ENCODE measurements around the gene FREM2. TPM values are rescaled to one million over a fixed set of nuclear protein-coding genes. Genes with fewer than 3 reads are reported as not detected.

The FREM2 gene
- polyA plus RNA-seq, 1 experiment, result not detected

GRCh38 chr13:38766799-38767198 is 79.9 kb downstream of the FREM2 start:
- DNase-seq (ENCODE audit: low read depth), result no peak
- ChIA-PET CTCF (interaction anchor here (1.1 kb wide), 1 partner anchor 9 kb away, joined by 3 read pairs; no protein-coding TSS in a partner anchor), POLR2A (no interaction called here)
- Histone ChIP-seq H3K27me3 (ENCODE audit: control insufficient read depth, insufficient read depth, low read length) (no peaks in the 10 kb centered on the region), H3K36me3 (ENCODE audit: control insufficient read depth, insufficient read depth, low read length) (no peaks in the 10 kb centered on the region), H3K4me3 (ENCODE audit: low read depth, low read length) (no peak overlapping the region)
- no peak for TF ChIP-seq CTCF (IDR thresholded peaks at IDR 0.05; ENCODE audit: insufficient read depth, low read depth, low read length)

- ChIA-PET POLR2A (no interaction called here), CTCF (no interaction called here)
- H3K36me3 ChIP-seq (ENCODE audit: control insufficient read depth, insufficient read depth, low read length), result no peaks in the 10 kb centered on the region
- TF ChIP-seq CTCF (IDR thresholded peaks at IDR 0.05; ENCODE audit: insufficient read depth, low read depth, low read length), result no peak
- DNase-seq (ENCODE audit: low read depth), result no peak
- H3K4me3 ChIP-seq (ENCODE audit: low read depth, low read length), result no peak overlapping the region
- H3K27me3 ChIP-seq (ENCODE audit: control insufficient read depth, insufficient read depth, low read length), result no peaks in the 10 kb centered on the region
These were observed 80.8 kb downstream of the FREM2 start for GRCh38 chr13:38767506-38768265.

GRCh38 chr13:38769526-38769925 is 82.6 kb downstream of the FREM2 start:
- TF ChIP-seq CTCF (IDR thresholded peaks at IDR 0.05; ENCODE audit: insufficient read depth, low read depth, low read length), result no peak
- Histone ChIP-seq H3K4me3 (ENCODE audit: low read depth, low read length) (no peak overlapping the region), H3K27me3 (ENCODE audit: control insufficient read depth, insufficient read depth, low read length) (no peaks in the 10 kb centered on the region), H3K36me3 (ENCODE audit: control insufficient read depth, insufficient read depth, low read length) (no peaks in the 10 kb centered on the region)
- CTCF ChIA-PET, result no interaction called here
- POLR2A ChIA-PET, result no interaction called here
- DNase-seq (ENCODE audit: low read depth), result no peak

- CTCF ChIA-PET, result no interaction called here
These were observed 88.2 kb downstream of the FREM2 start for GRCh38 chr13:38775085-38775484.

More at GRCh38 chr13:38775085-38775484, 88.2 kb downstream of the FREM2 start:
- Histone ChIP-seq H3K36me3 (ENCODE audit: control insufficient read depth, insufficient read depth, low read length) (no peaks in the 10 kb centered on the region), H3K4me3 (ENCODE audit: low read depth, low read length) (no peak overlapping the region), H3K27me3 (ENCODE audit: control insufficient read depth, insufficient read depth, low read length) (no peaks in the 10 kb centered on the region)
- TF ChIP-seq CTCF (IDR thresholded peaks at IDR 0.05; ENCODE audit: insufficient read depth, low read depth, low read length), result no peak
- POLR2A ChIA-PET, result no interaction called here
- DNase-seq (ENCODE audit: low read depth), result no peak

Data from BJ (cell line).